Motor neuron (in vitro differentiated cells): ENCODE results near the gene SCIN. TPM values are rescaled to one million over a fixed set of nuclear protein-coding genes. Genes with fewer than 3 reads are reported as not detected.

ENCODE experiments used
- ATAC-seq, 8 experiments: fragments of 200-7000 bp; cut with Tn5 transposase; replicated peaks in 6 of 8; 2 replicates each; pipeline ENCODE4 v1.8.0; 2021; ENCODE audit warnings: mild to moderate bottlenecking in 8 of 8, moderate library complexity in 8 of 8
- H3K27ac ChIP-seq, 2 donors: fragments of 250-450 bp; sonication (Bioruptor Pico); 2 replicates each; pipeline ENCODE4 v1.9.0; 2021; ENCODE audit warnings: antibody characterized with exemption in 2 of 2, mild to moderate bottlenecking in 2 of 2, moderate library complexity in 1 of 2
- H3K4me1 ChIP-seq, 2 donors: fragments of 250-450 bp; sonication (Bioruptor Pico); replicated peaks in 1 of 2; 2 replicates each; pipeline ENCODE4 v1.6.1; 2021; ENCODE audit warnings: antibody characterized with exemption in 2 of 2, mild to moderate bottlenecking in 2 of 2, moderate library complexity in 1 of 2
- H3K4me3 ChIP-seq, 5 donors: fragments of 250-450 bp; sonication (Bioruptor Pico); 2 replicates each; pipeline ENCODE4 v1.9.0; 2021; ENCODE audit warnings: antibody characterized with exemption in 5 of 5, mild to moderate bottlenecking in 5 of 5, moderate library complexity in 4 of 5
- WGBS, 10 experiments: fragments of 450-650 bp; shearing (Covaris generic); methylation state at CpG; one replicate each; pipeline ENCODE4 v1.0.0; 2022; 5-methylcytosine and 5-hydroxymethylcytosine counted together
- in situ Hi-C, 9 experiments: fragments of 400-800 bp; cut with MboI; loops; one replicate each; pipeline ENCODE4 v1.15.0; 2021; ENCODE audit warnings: low sequenced_read_pairs in 9 of 9, low pct_unique_long_range_greater_than_20kb in 2 of 9; ENCODE audit not compliant: unreplicated experiment in 9 of 9
- total RNA-seq, 8 experiments: library from RNA; unstranded; fragments of 300-600 nt; gene quantifications; 2 replicates each; pipeline versions ENCODE4 v1.2.3 to v1.2.4, GENCODE V29; 2022

Gene SCIN
- total RNA-seq, 8 experiments from 2014 or later = 0.37 to 153 (median 2.4) TPM

DNA sequence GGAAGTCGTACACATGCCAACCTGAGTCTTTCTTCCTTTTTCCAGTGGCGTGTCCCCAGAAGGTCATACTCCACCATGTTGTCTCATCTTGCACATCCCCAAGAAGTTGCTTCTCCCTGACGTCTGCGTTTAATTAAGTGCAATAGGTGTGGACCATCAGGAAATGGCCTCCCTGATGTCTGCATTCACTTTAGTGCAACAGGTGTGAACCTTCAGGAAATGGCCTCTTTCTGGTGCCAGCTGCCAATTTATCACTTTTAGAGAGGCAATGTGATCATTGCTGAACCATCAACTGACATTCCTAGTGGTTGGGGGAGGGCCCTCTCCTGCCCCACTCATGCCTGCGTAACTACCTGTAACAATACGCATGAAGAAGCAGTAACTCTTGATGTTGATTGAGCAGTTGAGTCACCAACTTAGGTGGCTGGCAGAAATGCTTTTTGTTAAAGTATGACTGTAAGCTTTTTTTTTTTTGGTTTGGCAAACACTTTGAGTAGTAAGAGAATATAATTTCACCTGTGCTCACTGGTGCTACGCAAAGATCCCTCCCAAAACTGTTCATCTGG, 25.8 kb downstream of the SCIN start:
- Histone ChIP-seq H3K4me3 (no peak overlapping the region), H3K4me1 (no peaks in the 10 kb centered on the region), H3K27ac (no peak overlapping the region)
- WGBS, 10 experiments = 40 to 87% (median 60%) methylated on average over 1 to 7 of the region's 7 CpGs; no CpG with 5 or more reads in 1 of the 10 experiments
- no peak for ATAC-seq
- in situ Hi-C loops = no loop called here

DNA sequence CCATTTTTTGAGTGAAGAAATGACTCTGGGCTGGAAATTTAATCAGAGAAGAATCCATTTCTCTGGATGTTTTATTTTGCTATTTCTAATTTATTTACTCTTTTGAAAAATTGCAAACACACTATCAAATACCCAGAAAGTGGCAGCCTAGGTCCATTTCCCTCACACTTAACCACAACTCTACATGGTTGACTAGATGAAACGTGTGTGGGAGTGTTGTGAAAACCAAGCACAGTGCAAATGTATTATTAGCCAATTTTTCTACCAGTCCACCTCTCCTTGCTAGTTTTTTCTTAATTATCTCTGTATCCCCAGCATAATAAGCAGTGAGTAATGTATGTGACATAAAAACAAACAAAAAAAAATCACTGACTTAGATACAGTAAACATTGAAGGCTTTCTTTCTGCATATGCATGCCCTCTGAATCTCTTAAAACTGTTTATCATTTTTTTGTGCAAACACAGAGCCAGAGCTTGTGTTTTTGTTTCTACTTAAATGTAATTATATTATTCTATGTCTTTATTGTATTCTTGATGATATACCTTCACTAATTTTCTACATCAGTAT, 30.9 kb downstream of the SCIN start:
- 0 to 100% (median 61%) methylated on average over 1 of the region's 1 CpG; no CpG with 5 or more reads in 4 of the 10 experiments for WGBS, 10 experiments
- in situ Hi-C loops = no loop called here
- ATAC-seq = no peak

DNA sequence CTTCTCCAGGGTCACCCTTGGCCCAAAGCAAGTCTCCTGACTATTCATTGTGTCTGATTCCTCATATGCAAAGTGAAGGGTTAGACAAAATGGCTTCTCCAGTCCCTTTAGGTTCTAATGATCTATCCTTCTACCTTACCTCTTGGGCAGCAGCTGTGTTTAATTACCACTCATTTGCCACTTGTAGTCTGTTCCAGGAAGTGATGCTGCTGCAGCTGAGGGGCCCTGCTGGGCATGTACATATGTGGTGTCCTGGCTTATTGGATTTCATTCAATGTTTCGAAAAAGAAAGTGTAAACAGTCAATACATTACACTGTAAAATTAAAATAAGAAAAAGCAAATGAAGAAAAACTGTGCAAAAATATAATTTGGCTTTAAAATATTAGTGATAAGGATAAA, 36.6 kb downstream of the SCIN start:
- peak in 4 of 8 experiments; percentile 16 to 91 (median 74) for ATAC-seq
- in situ Hi-C loops = no loop called here
- WGBS, 10 experiments = 0 to 100% (median 67%) methylated on average over 1 of the region's 1 CpG; no CpG with 5 or more reads in 1 of the 10 experiments
- Histone ChIP-seq H3K4me1 (no peaks in the 10 kb centered on the region), H3K4me3 (no peak overlapping the region), H3K27ac (no peak overlapping the region)

More for the DNA sequence above, 30.9 kb downstream of the SCIN start:
- H3K4me1 ChIP-seq = no peaks in the 10 kb centered on the region
- no peak overlapping the region for H3K4me3 ChIP-seq
- H3K27ac ChIP-seq = no peak overlapping the region

DNA sequence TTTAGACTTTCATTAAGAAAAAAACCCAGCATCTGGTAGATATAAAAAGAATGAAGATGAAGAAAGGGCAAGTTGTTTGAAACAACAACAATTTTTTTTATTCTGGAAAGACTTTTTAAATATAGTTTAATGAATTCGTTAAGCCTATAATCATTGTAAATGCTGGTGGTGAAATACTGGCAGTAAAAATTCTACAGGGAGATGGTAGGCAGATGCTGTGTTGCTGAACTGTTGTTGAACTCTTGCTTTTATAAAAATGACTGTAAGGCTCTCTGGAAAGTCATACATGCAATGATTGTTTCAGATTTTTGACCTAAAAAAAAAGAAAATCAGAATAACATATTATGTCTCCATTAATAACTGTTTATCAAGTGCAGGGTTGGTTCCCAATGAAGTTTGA, 39.0 kb downstream of the SCIN start:
- no peak overlapping the region for H3K27ac ChIP-seq
- in situ Hi-C loops = no loop called here
- ATAC-seq = peak in 3 of 8 experiments; percentile 66 to 74 (median 68)
- no peaks in the 10 kb centered on the region for H3K4me1 ChIP-seq
- no peak overlapping the region for H3K4me3 ChIP-seq
- 0 to 100% (median 87%) methylated on average over 1 of the region's 1 CpG for WGBS, 10 experiments

DNA sequence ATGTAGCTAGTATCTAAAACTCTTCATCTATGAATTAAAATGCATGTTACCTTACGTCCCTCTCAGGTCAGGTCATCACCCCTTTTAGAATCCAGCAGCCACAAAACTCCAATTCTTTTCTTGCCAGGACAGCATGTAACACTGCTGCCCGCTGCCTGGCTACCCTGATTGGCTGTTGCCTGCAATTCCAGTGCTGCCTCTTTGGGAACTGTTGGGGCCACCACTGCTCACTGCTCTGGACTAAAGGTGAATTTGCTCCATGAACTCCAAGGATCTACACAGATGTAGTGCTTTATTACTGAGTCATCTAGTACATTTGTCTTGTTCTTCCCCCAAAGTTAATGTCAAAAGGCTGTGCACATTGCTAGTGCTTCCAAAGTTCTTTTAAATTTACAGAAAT, 40.4 kb downstream of the SCIN start:
- no peak overlapping the region for H3K27ac ChIP-seq
- WGBS, 10 experiments = 65 to 100% (median 76%) methylated on average over 1 to 2 of the region's 2 CpGs; no CpG with 5 or more reads in 4 of the 10 experiments
- no peak for ATAC-seq
- no peaks in the 10 kb centered on the region for H3K4me1 ChIP-seq
- no peak overlapping the region for H3K4me3 ChIP-seq
- in situ Hi-C loops = no loop called here

DNA sequence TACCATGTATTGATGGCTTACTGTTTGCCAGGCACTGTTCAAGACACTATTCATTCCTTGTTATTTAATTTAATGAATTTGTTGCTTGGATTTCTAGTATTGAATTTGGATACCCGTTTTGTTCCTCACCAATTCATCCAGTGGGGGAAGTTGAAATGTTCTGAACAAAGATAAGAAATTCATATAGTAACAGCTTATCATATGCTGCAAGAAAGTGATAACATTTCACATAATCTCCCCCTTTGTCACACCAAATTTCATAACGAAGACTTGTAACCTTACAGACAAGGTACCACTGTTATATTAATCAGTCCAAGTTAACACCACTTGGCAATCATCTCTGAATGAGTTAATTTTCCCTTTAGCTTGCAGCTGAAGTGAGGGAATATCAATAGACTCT, 42.1 kb downstream of the SCIN start:
- Histone ChIP-seq H3K4me3 (no peak overlapping the region), H3K27ac (no peak overlapping the region), H3K4me1 (no peaks in the 10 kb centered on the region)
- 20 to 86% (median 67%) methylated on average over 1 to 2 of the region's 2 CpGs; no CpG with 5 or more reads in 1 of the 10 experiments for WGBS, 10 experiments
- in situ Hi-C loops = no loop called here
- no peak for ATAC-seq

DNA sequence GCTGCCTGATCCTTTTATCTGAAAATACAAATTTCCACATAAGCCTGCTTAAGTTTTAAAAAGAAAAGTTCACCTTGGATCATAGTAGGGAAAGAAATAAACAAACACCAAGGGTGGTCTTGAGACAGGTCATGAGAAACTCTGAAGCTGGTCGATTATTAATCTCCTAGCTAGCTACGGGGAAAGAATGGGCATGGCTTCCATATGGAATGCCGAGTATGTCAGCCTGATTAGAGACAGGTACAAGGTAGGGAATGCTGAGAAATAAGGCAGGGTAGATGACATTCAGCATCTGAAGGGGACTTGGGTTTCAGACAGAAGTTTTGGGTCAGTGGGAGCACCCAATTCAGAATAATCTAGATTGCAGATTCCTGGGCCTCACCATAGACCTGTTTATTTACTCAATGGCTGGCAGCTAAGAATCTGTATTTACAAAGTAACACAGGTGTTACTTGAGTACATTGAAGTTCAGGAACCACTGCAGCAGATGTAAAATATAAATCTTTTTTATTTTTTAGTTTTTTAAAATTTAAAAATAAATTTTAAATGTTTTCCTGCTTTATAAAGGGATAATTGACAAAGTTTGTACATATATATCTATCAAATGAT, 49.0 kb downstream of the SCIN start:
- 33 to 90% (median 64%) methylated on average over 2 to 3 of the region's 3 CpGs; no CpG with 5 or more reads in 1 of the 10 experiments for WGBS, 10 experiments
- in situ Hi-C loops = loop anchor here in 2 of 9 experiments (10.0 kb wide), 2 partner anchors 85 to 95 kb away; no protein-coding TSS in a partner anchor
- no peak overlapping the region for H3K27ac ChIP-seq
- H3K4me1 ChIP-seq = no peaks in the 10 kb centered on the region
- H3K4me3 ChIP-seq = no peak overlapping the region
- no peak for ATAC-seq

DNA sequence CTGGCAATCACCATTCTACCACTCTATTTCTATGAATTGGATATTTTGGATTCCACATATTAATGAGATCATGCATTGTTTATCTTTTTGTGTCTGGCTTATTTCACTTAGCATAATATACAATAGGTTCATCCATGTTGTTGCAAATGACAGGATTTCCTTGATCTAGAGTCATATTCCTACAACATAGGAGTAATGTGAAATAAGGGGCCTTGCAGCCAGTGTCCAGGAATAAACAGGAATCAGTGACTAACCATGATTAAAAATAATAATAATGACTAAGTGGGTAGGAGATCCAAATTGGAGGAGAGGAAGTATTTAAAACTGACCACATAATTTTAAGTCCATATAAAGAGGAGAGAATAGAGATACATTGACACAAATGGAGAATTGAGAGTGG, 49.9 kb downstream of the SCIN start:
- no peak for ATAC-seq
- in situ Hi-C loops = loop anchor here in 2 of 9 experiments (10.0 kb wide), 2 partner anchors 86 to 96 kb away; no protein-coding TSS in a partner anchor
- Histone ChIP-seq H3K27ac (no peak overlapping the region), H3K4me1 (no peaks in the 10 kb centered on the region), H3K4me3 (no peak overlapping the region)

DNA sequence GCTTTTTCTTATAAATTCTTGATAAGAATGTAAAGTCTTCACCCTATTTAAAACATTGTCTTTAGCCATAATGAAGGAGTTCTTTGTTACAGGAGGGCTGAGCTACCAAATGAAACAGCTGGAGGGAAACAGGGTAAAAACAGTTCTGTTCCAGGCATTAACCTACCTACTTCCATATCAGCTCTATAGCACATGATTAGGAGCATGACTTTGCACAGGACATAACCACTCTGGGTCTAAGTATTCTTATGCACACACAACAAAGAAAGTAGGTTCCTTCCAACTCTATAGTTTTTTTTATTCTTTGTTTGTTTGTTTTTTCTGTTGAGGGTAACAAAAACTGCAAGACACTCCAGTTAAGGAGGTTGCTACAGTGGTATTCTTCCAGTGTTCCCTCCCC, 52.7 kb downstream of the SCIN start:
- ATAC-seq = peak in 1 of 8 experiments; percentile 11
- Histone ChIP-seq H3K4me3 (no peak overlapping the region), H3K27ac (no peak overlapping the region), H3K4me1 (no peaks in the 10 kb centered on the region)
- in situ Hi-C loops = loop anchor here in 2 of 9 experiments (10.0 kb wide), 2 partner anchors 88 to 98 kb away; no protein-coding TSS in a partner anchor

DNA sequence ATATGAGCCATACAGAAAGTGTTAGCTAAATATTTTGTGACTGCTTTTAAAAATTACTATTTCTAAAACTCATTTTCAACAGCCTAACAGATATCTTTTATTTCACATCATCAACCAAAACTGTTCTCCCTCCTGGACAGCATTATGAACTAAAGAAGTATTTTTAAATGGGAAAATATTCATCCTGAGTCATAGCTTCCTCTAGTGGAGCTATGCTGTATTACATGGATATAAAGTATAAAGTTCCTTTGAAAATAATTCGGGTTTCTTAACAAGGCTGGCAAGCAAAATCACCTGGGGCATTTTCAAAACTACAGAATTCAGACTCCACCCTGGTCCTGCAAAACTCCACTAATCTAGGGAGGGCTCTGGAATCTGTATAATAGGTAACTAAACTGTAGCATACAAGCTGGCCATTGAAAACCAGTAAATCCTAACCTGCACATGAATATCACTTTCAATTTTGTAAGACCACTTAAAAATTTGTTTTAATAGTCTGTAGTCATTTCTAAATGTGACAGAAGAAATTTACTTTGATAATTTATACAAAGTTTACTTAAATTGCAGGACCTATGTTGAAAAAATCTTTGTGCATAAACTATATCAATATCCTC, 53.5 kb downstream of the SCIN start:
- ATAC-seq = peak in 3 of 8 experiments; percentile 45 to 68 (median 50)
- H3K4me1 ChIP-seq = no peaks in the 10 kb centered on the region
- in situ Hi-C loops = loop anchor here in 2 of 9 experiments (10.0 kb wide), 2 partner anchors 89 to 99 kb away; no protein-coding TSS in a partner anchor
- no peak overlapping the region for H3K27ac ChIP-seq
- H3K4me3 ChIP-seq = no peak overlapping the region
- WGBS, 10 experiments = 0 to 50% (median 10%) methylated on average over 1 of the region's 1 CpG; no CpG with 5 or more reads in 4 of the 10 experiments

DNA sequence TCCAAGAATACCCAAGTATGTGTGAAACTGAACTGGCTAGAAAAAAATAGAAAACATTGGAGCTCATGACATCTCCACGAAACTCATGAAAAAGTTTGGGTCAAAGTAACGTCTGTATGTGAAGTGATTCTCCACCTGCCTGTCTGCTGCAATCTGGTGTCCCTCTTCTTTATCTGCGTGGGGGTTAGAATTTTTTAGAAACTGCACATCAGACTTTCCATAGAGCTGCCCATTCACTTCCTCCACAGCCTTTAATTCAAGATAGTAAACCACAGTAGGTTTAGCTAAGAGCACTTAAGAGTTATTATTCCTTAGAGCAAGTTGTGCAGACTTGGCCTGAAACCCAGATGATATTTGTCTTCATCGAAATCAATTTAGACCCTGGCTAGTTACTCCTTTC, 55.3 kb downstream of the SCIN start:
- in situ Hi-C loops = loop anchor here in 6 of 9 experiments (10.0 to 25.0 kb wide), 4 partner anchors 89 to 636 kb away; no protein-coding TSS in a partner anchor
- no peak for ATAC-seq
- Histone ChIP-seq H3K27ac (no peak overlapping the region), H3K4me1 (no peaks in the 10 kb centered on the region), H3K4me3 (no peak overlapping the region)
- WGBS, 10 experiments = 35 to 93% (median 77%) methylated on average over 2 to 3 of the region's 4 CpGs

DNA sequence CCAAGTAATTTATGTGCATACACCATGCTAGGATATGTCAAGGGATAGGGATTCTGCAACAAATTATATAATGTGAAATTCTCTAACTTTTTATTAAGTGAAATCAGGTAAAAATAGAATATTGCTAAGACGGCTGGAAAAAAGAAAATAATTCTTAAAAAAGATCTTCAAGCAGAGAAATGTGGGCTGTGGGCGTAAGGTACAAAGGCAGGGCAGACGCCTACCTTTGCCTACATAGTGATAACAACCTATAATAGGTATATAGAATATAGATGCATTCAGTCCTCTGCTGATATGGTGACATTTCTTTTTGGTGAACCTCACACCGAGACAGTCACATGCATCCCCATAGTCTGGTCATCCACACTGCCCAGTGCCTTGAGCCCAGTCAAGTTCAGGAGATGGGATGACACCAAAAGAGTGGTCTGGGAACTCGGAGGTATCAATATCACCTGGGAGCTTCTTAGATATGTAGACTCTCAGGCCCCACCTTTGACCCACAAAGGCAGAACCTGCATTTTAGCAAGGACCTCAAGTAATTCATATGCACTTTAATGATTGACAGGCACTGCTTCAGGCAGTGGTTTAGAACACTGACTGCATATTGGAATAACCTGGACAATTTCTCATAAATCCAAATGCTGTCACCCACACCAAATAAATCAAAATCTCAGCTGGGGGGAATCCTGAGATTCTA, 59.4 kb downstream of the SCIN start:
- WGBS, 10 experiments = 44 to 100% (median 83%) methylated on average over 1 to 4 of the region's 5 CpGs
- in situ Hi-C loops = loop anchor here in 6 of 9 experiments (10.0 to 25.0 kb wide), 4 partner anchors 93 to 632 kb away; no protein-coding TSS in a partner anchor
- Histone ChIP-seq H3K27ac (no peak overlapping the region), H3K4me3 (no peak overlapping the region), H3K4me1 (no peaks in the 10 kb centered on the region)
- ATAC-seq = no peak

DNA sequence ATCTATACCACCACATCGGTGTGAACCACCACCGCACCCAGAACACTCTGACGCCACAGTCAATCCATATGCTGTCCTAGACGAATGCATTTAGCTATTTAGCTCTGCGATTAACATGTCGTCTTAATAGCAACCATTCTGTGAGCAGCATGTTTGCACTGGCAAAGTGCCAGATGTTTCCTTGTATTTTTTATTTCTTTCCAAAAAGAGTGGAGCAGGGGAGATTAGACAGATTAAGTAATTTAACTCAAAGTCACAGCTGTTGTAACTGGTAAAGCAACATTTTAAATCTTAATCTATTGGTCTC, 59.9 kb downstream of the SCIN start:
- H3K27ac ChIP-seq = no peak overlapping the region
- in situ Hi-C loops = loop anchor here in 5 of 9 experiments (25.0 kb wide), 2 partner anchors 93 to 632 kb away; no protein-coding TSS in a partner anchor
- WGBS, 10 experiments = 8 to 94% (median 20%) methylated on average over 3 to 6 of the region's 6 CpGs; no CpG with 5 or more reads in 4 of the 10 experiments
- H3K4me1 ChIP-seq = no peaks in the 10 kb centered on the region
- peak in 1 of 8 experiments; percentile 87 for ATAC-seq
- H3K4me3 ChIP-seq = no peak overlapping the region
